ENCODE results near the gene ZBTB46.

GRCh38 chr20:63823691-63824311 is 7.3 kb downstream of the ZBTB46 start:
- TF ChIP-seq CTCF (IDR thresholded peaks at IDR 0.05; ENCODE audit: poor library complexity) (no peak), EZH2 (IDR thresholded peaks at IDR 0.05; ENCODE audit: borderline replicate concordance) (no peak)

All from hepatocyte (in vitro differentiated cells).